GM12878 (cell line): ENCODE measurements around the gene PREP. TPM values are rescaled to one million over a fixed set of nuclear protein-coding genes. Genes with fewer than 3 reads are reported as not detected.

Experiments used
- ATAC-seq: fragments of 200-7000 bp; cut with Tn5 transposase; 3 replicates; pipeline ENCODE4 v1.9.1; 2020; ENCODE audit warnings: mild to moderate bottlenecking, moderate library complexity
- BruUV-seq: library from RNA; stranded (reverse); fragments of 400-500 nt; replicated peaks from 2 replicates; lab custom pipeline; 2021; lab: Mats Ljungman, UMichigan
- CTCF ChIA-PET: fragments of 300-600 bp; sonication (Branson Sonifier 250); formaldehyde crosslinking; extraction: SDS; loops from one replicate; lab custom pipeline; 2021; ENCODE audit warnings: inconsistent platforms; lab: Yijun Ruan, JAX
- POLR2A ChIA-PET: fragments of 350-600 bp; formaldehyde crosslinking; extraction: SDS; loops from one replicate; lab custom pipeline; 2021; ENCODE audit warnings: inconsistent platforms; lab: Charles Lee
- RAD21 ChIA-PET: fragments of 300-600 bp; sonication (Branson Sonifier 250); formaldehyde crosslinking; loops from one replicate; lab custom pipeline; 2023; ENCODE audit warnings: antibody characterized with exemption; ENCODE audit not compliant: unreplicated experiment; lab: Charles Lee
- SMC1A ChIA-PET: fragments of 300-600 bp; sonication (Branson Sonifier 250); formaldehyde crosslinking; loops from one replicate; lab custom pipeline; 2023; ENCODE audit not compliant: unreplicated experiment, uncharacterized antibody; lab: Charles Lee
- DNase-seq: peaks from one replicate; pipeline ENCODE4 v3.0.0-alpha.2; 2011; ENCODE audit warnings: low read depth, low spot score
- FAIRE-seq: peaks from 3 replicates; lab custom pipeline; 2011; peaks lifted over from hg19 to GRCh38; lab: Jason Lieb, UNC
- H2AFZ ChIP-seq: 2 replicates; pipeline ENCODE4 v1.6.0; 2011; ENCODE audit warnings: low read depth, low read length, control low read depth; ENCODE audit not compliant: control insufficient read depth
- H3K27ac ChIP-seq: 2 replicates; pipeline ENCODE4 v1.5.1; 2011; ENCODE audit warnings: control low read depth; ENCODE audit not compliant: control insufficient read depth, insufficient read depth
- H3K27me3 ChIP-seq, 2 experiments: replicated peaks in 1 of 2; 2 replicates each; pipeline versions ENCODE4 v1.6.0 to v1.6.1; 2011; ENCODE audit warnings: low read length in 1 of 2; ENCODE audit not compliant: control insufficient read depth in 2 of 2, insufficient read depth in 2 of 2
- H3K36me3 ChIP-seq, 2 experiments: 2 replicates each; pipeline ENCODE4 v1.5.1; 2011; ENCODE audit warnings: low read length in 1 of 2; ENCODE audit not compliant: control insufficient read depth in 2 of 2, insufficient read depth in 2 of 2
- H3K4me1 ChIP-seq: 2 replicates; pipeline ENCODE4 v1.6.1; 2011; ENCODE audit warnings: mild to moderate bottlenecking, low read length, moderate library complexity, mixed read lengths; ENCODE audit not compliant: control insufficient read depth, insufficient read depth
- H3K4me2 ChIP-seq: 2 replicates; pipeline ENCODE4 v1.6.0; 2011; ENCODE audit warnings: control low read depth; ENCODE audit not compliant: control insufficient read depth, insufficient read depth
- H3K4me3 ChIP-seq: fragments of 200-600 bp; sonication (generic); 2 replicates; pipeline ENCODE4 v1.5.1; 2016
- H3K79me2 ChIP-seq: 2 replicates; pipeline ENCODE4 v1.6.0; 2011; ENCODE audit warnings: low read length; ENCODE audit not compliant: control insufficient read depth, insufficient read depth
- H3K9ac ChIP-seq: 2 replicates; pipeline ENCODE4 v1.8.0; 2011; ENCODE audit warnings: low read length, control low read depth, mixed read lengths; ENCODE audit not compliant: control insufficient read depth, insufficient read depth
- H3K9me3 ChIP-seq: replicated peaks from 3 replicates; pipeline ENCODE4 v1.5.1; 2011; ENCODE audit warnings: mild to moderate bottlenecking, low read length; ENCODE audit not compliant: control insufficient read depth, insufficient read depth
- H4K20me1 ChIP-seq: 2 replicates; pipeline ENCODE4 v1.6.0; 2011; ENCODE audit not compliant: control insufficient read depth, insufficient read depth
- GABPA ChIP-seq: IDR thresholded peaks from 2 replicates; pipeline ENCODE4 v1.6.1; 2014; ENCODE audit warnings: antibody characterized with exemption, low read depth, mild to moderate bottlenecking, inconsistent platforms
- RELA ChIP-seq: fragments of 450-650 bp; IDR thresholded peaks from 2 replicates; pipeline ENCODE4 v1.8.0; 2014; ENCODE audit warnings: borderline replicate concordance; ENCODE audit not compliant: partially characterized antibody
- SMAD5 ChIP-seq: IDR thresholded peaks from 2 replicates; pipeline ENCODE4 v1.6.1; 2016; ENCODE audit warnings: antibody characterized with exemption, low read depth
- SPI1 ChIP-seq: IDR thresholded peaks from 2 replicates; pipeline ENCODE4 v1.6.1; 2011; ENCODE audit warnings: low read depth, mild to moderate bottlenecking, low read length, moderate library complexity, borderline replicate concordance; ENCODE audit not compliant: insufficient read depth
- SREBF2 ChIP-seq: IDR thresholded peaks from 2 replicates; pipeline ENCODE4 v1.6.1; 2012; ENCODE audit warnings: mild to moderate bottlenecking, low read length
- ZZZ3 ChIP-seq: IDR thresholded peaks from 2 replicates; pipeline ENCODE4 v1.6.1; 2011; ENCODE audit warnings: low read depth; ENCODE audit not compliant: control insufficient read depth, insufficient read length
- WGBS: methylation state at CpG from one replicate; pipeline ENCODE4 v1.1.6; 2016; ENCODE audit warnings: low lambda C conversion rate; ENCODE audit not compliant: insufficient replicate concordance, insufficient coverage; ENCODE audit errors: missing lambda C conversion rate; 5-methylcytosine and 5-hydroxymethylcytosine counted together
- in situ Hi-C: fragments of 300-500 bp; cut with MboI; formaldehyde crosslinking; loops from 9 replicates; pipeline ENCODE4 v1.14.3; 2018; ENCODE audit warnings: mixed read lengths
- intact Hi-C: fragments of 100-400 bp; cut with micrococcal nuclease; formaldehyde crosslinking; loops from one replicate; pipeline ENCODE4 v1.14.2; 2022; ENCODE audit not compliant: unreplicated experiment
- polyA plus RNA-seq, 11 experiments: library from polyadenylated mRNA; depleted of rRNA in 4 of 11; unstranded in 6 of 11; stranded (reverse) in 5 of 11; fragments of >200 nt; fragmentation: Nextera tagmentation in 4 of 11; fragmentation: Illumina TruSeq in 1 of 11; extraction: Ambion mirVana in 4 of 11; extraction: Trizol in 1 of 11; gene quantifications; 1 replicate in 1 of 11; 2 replicates in 10 of 11; pipeline versions ENCODE4 v1.2.1 to v1.2.3, GENCODE V29; 2011 to 2016; ENCODE audit warnings: inconsistent platforms in 2 of 11, missing spikeins in 2 of 11, low read depth in 1 of 11
- total RNA-seq, 4 experiments: library from RNA; depleted of rRNA in 3 of 4; stranded (reverse); fragments of >200 nt in 3 of 4; fragmentation: Illumina TruSeq in 1 of 4; extraction: Trizol in 1 of 4; gene quantifications; 2 replicates each; pipeline versions ENCODE4 v1.2.1 to v1.2.3, GENCODE V29; 2013 to 2021
- TF ChIP-seq, protein P1 (sequence below): IDR thresholded peaks from 2 replicates; pipeline ENCODE4 v1.6.1; 2011; ENCODE audit warnings: mild to moderate bottlenecking, low read depth, low read length, moderate library complexity; ENCODE audit not compliant: insufficient replicate concordance
- TF ChIP-seq, protein P2 (sequence below): fragments of 450-650 bp; IDR thresholded peaks from 2 replicates; pipeline ENCODE4 v1.6.1; 2017; ENCODE audit warnings: borderline replicate concordance
- TF ChIP-seq, protein P3 (sequence below), 3 experiments: IDR thresholded peaks in 2 of 3; conservative IDR thresholded peaks in 1 of 3; 2 replicates each; pipeline ENCODE4 v1.5.1; 2011; ENCODE audit warnings: low read depth in 3 of 3, low read length in 3 of 3, mild to moderate bottlenecking in 3 of 3, control low read depth in 2 of 3, moderate library complexity in 2 of 3, inconsistent platforms in 1 of 3, mixed read lengths in 1 of 3; ENCODE audit not compliant: control insufficient read depth in 2 of 3, insufficient read depth in 1 of 3; ENCODE audit errors: extremely low read depth in 1 of 3

The PREP gene
- total and polyA plus RNA-seq, 10 of the 15 experiments (the other 5 are each of a cell fraction or from before 2014, with no cell fraction given): 6.5 to 33.6 (median 18.1) TPM

DNA sequence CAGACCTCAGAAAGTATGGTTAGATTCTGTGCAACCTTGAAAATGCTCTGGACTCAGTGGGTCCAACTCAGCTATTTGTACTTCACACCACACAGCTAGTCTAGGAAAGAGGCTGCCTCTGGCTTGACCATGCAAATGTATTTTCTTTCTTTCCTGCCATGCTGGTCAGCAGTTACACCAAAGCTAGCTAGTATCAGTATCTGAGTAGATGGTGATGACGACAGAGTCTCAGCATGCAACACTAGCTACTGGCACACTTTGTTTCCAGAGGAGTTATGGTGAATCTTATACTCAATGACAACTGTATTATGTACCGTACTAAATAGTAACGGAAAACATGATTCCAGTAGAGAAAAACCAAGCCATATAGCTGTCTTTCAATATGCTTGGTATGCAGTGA, 126.5 kb downstream of the PREP start (continued):
- TF ChIP-seq, protein P1, sequence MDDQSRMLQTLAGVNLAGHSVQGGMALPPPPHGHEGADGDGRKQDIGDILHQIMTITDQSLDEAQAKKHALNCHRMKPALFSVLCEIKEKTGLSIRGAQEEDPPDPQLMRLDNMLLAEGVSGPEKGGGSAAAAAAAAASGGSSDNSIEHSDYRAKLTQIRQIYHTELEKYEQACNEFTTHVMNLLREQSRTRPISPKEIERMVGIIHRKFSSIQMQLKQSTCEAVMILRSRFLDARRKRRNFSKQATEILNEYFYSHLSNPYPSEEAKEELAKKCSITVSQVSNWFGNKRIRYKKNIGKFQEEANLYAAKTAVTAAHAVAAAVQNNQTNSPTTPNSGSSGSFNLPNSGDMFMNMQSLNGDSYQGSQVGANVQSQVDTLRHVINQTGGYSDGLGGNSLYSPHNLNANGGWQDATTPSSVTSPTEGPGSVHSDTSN: no peak
- TF ChIP-seq, protein P2, sequence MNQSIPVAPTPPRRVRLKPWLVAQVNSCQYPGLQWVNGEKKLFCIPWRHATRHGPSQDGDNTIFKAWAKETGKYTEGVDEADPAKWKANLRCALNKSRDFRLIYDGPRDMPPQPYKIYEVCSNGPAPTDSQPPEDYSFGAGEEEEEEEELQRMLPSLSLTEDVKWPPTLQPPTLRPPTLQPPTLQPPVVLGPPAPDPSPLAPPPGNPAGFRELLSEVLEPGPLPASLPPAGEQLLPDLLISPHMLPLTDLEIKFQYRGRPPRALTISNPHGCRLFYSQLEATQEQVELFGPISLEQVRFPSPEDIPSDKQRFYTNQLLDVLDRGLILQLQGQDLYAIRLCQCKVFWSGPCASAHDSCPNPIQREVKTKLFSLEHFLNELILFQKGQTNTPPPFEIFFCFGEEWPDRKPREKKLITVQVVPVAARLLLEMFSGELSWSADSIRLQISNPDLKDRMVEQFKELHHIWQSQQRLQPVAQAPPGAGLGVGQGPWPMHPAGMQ: no peak
- TF ChIP-seq SMAD5 (no peak), GABPA (no peak)
- TF ChIP-seq, protein P3, sequence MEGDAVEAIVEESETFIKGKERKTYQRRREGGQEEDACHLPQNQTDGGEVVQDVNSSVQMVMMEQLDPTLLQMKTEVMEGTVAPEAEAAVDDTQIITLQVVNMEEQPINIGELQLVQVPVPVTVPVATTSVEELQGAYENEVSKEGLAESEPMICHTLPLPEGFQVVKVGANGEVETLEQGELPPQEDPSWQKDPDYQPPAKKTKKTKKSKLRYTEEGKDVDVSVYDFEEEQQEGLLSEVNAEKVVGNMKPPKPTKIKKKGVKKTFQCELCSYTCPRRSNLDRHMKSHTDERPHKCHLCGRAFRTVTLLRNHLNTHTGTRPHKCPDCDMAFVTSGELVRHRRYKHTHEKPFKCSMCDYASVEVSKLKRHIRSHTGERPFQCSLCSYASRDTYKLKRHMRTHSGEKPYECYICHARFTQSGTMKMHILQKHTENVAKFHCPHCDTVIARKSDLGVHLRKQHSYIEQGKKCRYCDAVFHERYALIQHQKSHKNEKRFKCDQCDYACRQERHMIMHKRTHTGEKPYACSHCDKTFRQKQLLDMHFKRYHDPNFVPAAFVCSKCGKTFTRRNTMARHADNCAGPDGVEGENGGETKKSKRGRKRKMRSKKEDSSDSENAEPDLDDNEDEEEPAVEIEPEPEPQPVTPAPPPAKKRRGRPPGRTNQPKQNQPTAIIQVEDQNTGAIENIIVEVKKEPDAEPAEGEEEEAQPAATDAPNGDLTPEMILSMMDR (IDR thresholded peaks at IDR 0.05 in 2 of 3, conservative IDR thresholded peaks at IDR 0.05 in 1 of 3; ENCODE audit: control insufficient read depth in 2 of 3, extremely low read depth in 1 of 3, insufficient read depth in 1 of 3, low read depth in 3 of 3, low read length in 3 of 3): no peak

DNA sequence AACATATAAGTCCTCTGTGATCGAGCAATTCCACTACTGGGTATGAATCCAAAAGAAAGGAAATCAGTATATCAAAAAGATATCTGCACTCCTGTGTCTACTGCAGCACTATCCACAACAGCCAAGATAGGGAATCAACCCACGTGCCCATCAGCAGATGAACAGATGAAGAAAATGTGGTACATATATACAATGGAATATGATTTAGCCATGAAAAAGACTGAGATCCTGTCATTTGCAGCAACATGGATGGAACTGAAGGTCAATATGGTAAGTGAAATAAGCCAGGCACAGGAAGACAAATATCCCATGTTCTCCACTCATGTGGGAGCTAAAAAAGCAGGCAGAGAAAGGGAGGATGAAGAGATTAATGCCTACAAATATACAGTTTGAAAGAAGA, 127.3 kb downstream of the PREP start:
- no peaks in the 10 kb centered on the region for H3K27me3 ChIP-seq
- ATAC-seq (no peak), FAIRE-seq (no peak), DNase-seq (no peak)
- CTCF ChIA-PET: no interaction called here
- H4K20me1 ChIP-seq: no peaks in the 10 kb centered on the region
- TF ChIP-seq ZZZ3 (no peak), RELA (no peak), SPI1 (no peak), SREBF2 (no peak)
- 95% methylated on average over 2 of the region's 2 CpGs for WGBS
- RAD21 ChIA-PET: no interaction called here
- H3K79me2 ChIP-seq: no peaks in the 10 kb centered on the region
- no TSS peak for BruUV-seq
- in situ Hi-C loops (no loop called here), intact Hi-C loops (no loop called here)
- POLR2A ChIA-PET: no interaction called here
- H3K36me3 ChIP-seq: peaks cover 2 to 4% of the 10 kb centered on the region in 2 experiments; a peak in 2 of 4 replicates
- H3K4me1 ChIP-seq: no peaks in the 10 kb centered on the region
- SMC1A ChIA-PET: interaction anchor here (1.1 kb wide), 1 partner anchor 25 kb away, joined by 3 read pairs; no protein-coding TSS in a partner anchor
- H3K4me2 ChIP-seq: no peak overlapping the region
- no peak overlapping the region for H3K9ac ChIP-seq
- H2AFZ ChIP-seq: no peak overlapping the region
- no peaks in the 10 kb centered on the region for H3K9me3 ChIP-seq
- no peak overlapping the region for H3K27ac ChIP-seq
- no peak overlapping the region for H3K4me3 ChIP-seq
